HepG2 (cell line): Measurements from ENCODE around the gene ARF4. TPM values are rescaled to one million over a fixed set of nuclear protein-coding genes. Genes with fewer than 3 reads are reported as not detected.

Source experiments
- ARID5B ChIP-seq: IDR thresholded peaks from 2 replicates; pipeline ENCODE4 v1.4.0; 2020; ENCODE audit warnings: mild to moderate bottlenecking, missing genetic modification reagents
- ELF4 ChIP-seq: sonication (generic); formaldehyde crosslinking; IDR thresholded peaks from 2 replicates; pipeline ENCODE4 v1.5.0; 2020; ENCODE audit warnings: missing genetic modification reagents, mild to moderate bottlenecking, moderate library complexity, borderline replicate concordance
- HDAC6 ChIP-seq: fragments of 200-600 bp; sonication (generic); IDR thresholded peaks from 2 replicates; pipeline ENCODE4 v1.7.0; 2017; ENCODE audit warnings: mild to moderate bottlenecking, antibody characterized with exemption, low read length, low read depth
- HOXA5 ChIP-seq: sonication (generic); formaldehyde crosslinking; IDR thresholded peaks from 2 replicates; pipeline ENCODE4 v1.4.0; 2020; ENCODE audit warnings: missing genetic modification reagents
- PCBP2 ChIP-seq: fragments of 200-400 bp; formaldehyde crosslinking; optimal IDR thresholded peaks from 2 replicates; pipeline ENCODE3; 2018; ENCODE audit warnings: low read length, low read depth; ENCODE audit not compliant: poor library complexity, severe bottlenecking
- POLR2A ChIP-seq, 2 experiments: IDR thresholded peaks; 2 replicates each; pipeline ENCODE4 v1.6.1; 2011; ENCODE audit warnings: low read depth in 2 of 2, low read length in 2 of 2, mild to moderate bottlenecking in 1 of 2, moderate library complexity in 1 of 2; ENCODE audit not compliant: insufficient read depth in 1 of 2
- RFX3 ChIP-seq: IDR thresholded peaks from 2 replicates; pipeline ENCODE4 v1.6.1; 2016; ENCODE audit warnings: missing biosample characterization, missing genetic modification reagents
- RNF2 ChIP-seq: fragments of 450-650 bp; conservative IDR thresholded peaks from 2 replicates; pipeline ENCODE4 v1.6.1; 2016; ENCODE audit warnings: low read depth
- SAP130 ChIP-seq: IDR thresholded peaks from 2 replicates; pipeline ENCODE4 v1.6.1; 2016; ENCODE audit warnings: low read depth
- TOE1 ChIP-seq: sonication (generic); formaldehyde crosslinking; IDR thresholded peaks from 2 replicates; pipeline ENCODE4 v1.4.0; 2020; ENCODE audit warnings: mild to moderate bottlenecking, missing genetic modification reagents
- ZBED4 ChIP-seq: sonication (generic); formaldehyde crosslinking; IDR thresholded peaks from 2 replicates; pipeline ENCODE4 v1.4.0; 2020; ENCODE audit warnings: missing genetic modification reagents, borderline replicate concordance
- ZFP37 ChIP-seq: sonication (generic); formaldehyde crosslinking; IDR thresholded peaks from 2 replicates; pipeline ENCODE4 v1.4.0; 2020; ENCODE audit warnings: missing genetic modification reagents, borderline replicate concordance
- ZNF513 ChIP-seq: sonication (generic); formaldehyde crosslinking; conservative IDR thresholded peaks from 2 replicates; pipeline ENCODE4 v1.5.0; 2020; ENCODE audit warnings: missing genetic modification reagents
- ZNF615 ChIP-seq: sonication (generic); formaldehyde crosslinking; IDR thresholded peaks from 2 replicates; pipeline ENCODE4 v1.5.0; 2020; ENCODE audit warnings: mild to moderate bottlenecking, missing genetic modification reagents, borderline replicate concordance
- ZNF800 ChIP-seq: sonication (generic); formaldehyde crosslinking; IDR thresholded peaks from 2 replicates; pipeline ENCODE4 v1.4.0; 2020; ENCODE audit warnings: missing genetic modification reagents
- polyA plus RNA-seq, 8 experiments: library from polyadenylated mRNA; depleted of rRNA in 3 of 8; stranded (reverse) in 7 of 8; unstranded in 1 of 8; fragments of >200 nt; fragmentation: Illumina TruSeq in 4 of 8; extraction: Trizol in 4 of 8; gene quantifications; 2 replicates each; pipeline versions ENCODE4 v1.2.1 to v1.2.3, GENCODE V29; 2011 to 2016; ENCODE audit warnings: low read depth in 4 of 8, missing spikeins in 1 of 8, mixed read lengths in 1 of 8; ENCODE audit not compliant: insufficient read depth in 1 of 8
- total RNA-seq, 5 experiments: library from RNA; depleted of rRNA; stranded (reverse); fragments of >200 nt; fragmentation: Illumina TruSeq; extraction: Trizol; gene quantifications; 2 replicates each; pipeline ENCODE4 v1.2.3, GENCODE V29; 2016; ENCODE audit warnings: low read depth in 1 of 5

ARF4 gene
- total and polyA plus RNA-seq, 2 of the 13 experiments (the other 11 are each of a cell fraction or from before 2014, with no cell fraction given): 184 to 250 TPM

- no peak for TF ChIP-seq ZBED4
- peak in 1 of 2 experiments; percentile 25; a peak in 1 of 4 replicates for TF ChIP-seq POLR2A (IDR thresholded peaks at IDR 0.05; ENCODE audit: insufficient read depth in 1 of 2, low read depth in 2 of 2, low read length in 2 of 2)
- TF ChIP-seq HDAC6: no peak
- no peak for TF ChIP-seq HOXA5
- TF ChIP-seq ZNF615 (CRISPR knock-in tag): no peak
- TF ChIP-seq RNF2: no peak
- TF ChIP-seq SAP130: peak; percentile 15; the same call in 1 of the 2 replicates
- peak; percentile 62; the same call in 1 of the 2 replicates for TF ChIP-seq ELF4 (CRISPR knock-in tag)
- 0 out of 2 replicates have a peak, but pooled peaks have one; percentile 15 for TF ChIP-seq ARID5B (CRISPR knock-in tag)
- no peak for TF ChIP-seq ZNF513 (CRISPR knock-in tag)
- TF ChIP-seq PCBP2: no peak
- no peak for TF ChIP-seq TOE1 (CRISPR knock-in tag)
- TF ChIP-seq ZFP37 (CRISPR knock-in tag): no peak
- 0 out of 2 replicates have a peak, but pooled peaks have one; percentile 21 for TF ChIP-seq ZNF800
- TF ChIP-seq RFX3 (CRISPR knock-in tag): no peak
Observed at GRCh38 chr3:57598765-57599360, 1.7 kb upstream of the ARF4 start (continued).
